K562 (cell line): ENCODE measurements around the gene NDUFAF4. TPM values are rescaled to one million over a fixed set of nuclear protein-coding genes. Genes with fewer than 3 reads are reported as not detected.
A peak's percentile ranks its signal among the peaks of the same experiment; 100 is the strongest.

Experiments used
- CTCF ChIP-seq, 3 experiments: IDR thresholded peaks in 2 of 3; conservative IDR thresholded peaks in 1 of 3; 2 replicates each; pipeline ENCODE4 v1.5.1; 2011 to 2012; ENCODE audit warnings: low read length in 3 of 3, mild to moderate bottlenecking in 3 of 3, control low read depth in 2 of 3, improper control_type of control experiment in 1 of 3, inconsistent platforms in 1 of 3, low read depth in 1 of 3, mixed read lengths in 1 of 3, moderate library complexity in 1 of 3; ENCODE audit not compliant: insufficient read depth in 2 of 3
- E2F3 ChIP-seq: fragments of 250-450 bp; sonication (Bioruptor Pico); IDR thresholded peaks from 2 replicates; pipeline ENCODE4 v1.4.0; 2020; ENCODE audit warnings: mild to moderate bottlenecking
- ELK1 ChIP-seq: sonication (generic); formaldehyde crosslinking; IDR thresholded peaks from 2 replicates; pipeline ENCODE4 v1.8.1; 2022; ENCODE audit warnings: missing genetic modification reagents
- ESRRA ChIP-seq: fragments of 450-650 bp; IDR thresholded peaks from 2 replicates; pipeline ENCODE4 v1.6.1; 2014; ENCODE audit warnings: low read depth, mild to moderate bottlenecking, moderate library complexity, borderline replicate concordance
- FOXM1 ChIP-seq, 2 experiments: fragments of 450-650 bp in 1 of 2; sonication (generic) in 1 of 2; formaldehyde crosslinking in 1 of 2; IDR thresholded peaks; 2 replicates each; pipeline versions ENCODE4 v1.6.1 to v1.9.0; 2017 to 2022; ENCODE audit warnings: low read depth in 2 of 2, mild to moderate bottlenecking in 2 of 2, missing genetic modification reagents in 1 of 2, moderate library complexity in 1 of 2
- GTF3C2 ChIP-seq: IDR thresholded peaks from 3 replicates; pipeline ENCODE4 v1.6.1; 2011; ENCODE audit warnings: borderline replicate concordance, mild to moderate bottlenecking, moderate library complexity; ENCODE audit not compliant: insufficient read length; ENCODE audit errors: extremely low read depth
- L3MBTL2 ChIP-seq: fragments of 450-650 bp; IDR thresholded peaks from 2 replicates; pipeline ENCODE4 v1.6.1; 2016; ENCODE audit warnings: mild to moderate bottlenecking, moderate library complexity
- LEF1 ChIP-seq: fragments of 450-650 bp; IDR thresholded peaks from 2 replicates; pipeline ENCODE4 v1.6.1; 2016; ENCODE audit warnings: mild to moderate bottlenecking
- MCM5 ChIP-seq: fragments of 450-650 bp; IDR thresholded peaks from 2 replicates; pipeline ENCODE4 v1.6.1; 2016; ENCODE audit warnings: low read depth
- NCOA4 ChIP-seq: fragments of 450-650 bp; IDR thresholded peaks from 2 replicates; pipeline ENCODE4 v1.6.1; 2018; ENCODE audit warnings: mild to moderate bottlenecking; ENCODE audit not compliant: partially characterized antibody
- NELFE ChIP-seq: IDR thresholded peaks from 2 replicates; pipeline ENCODE4 v1.6.1; 2011; ENCODE audit warnings: mild to moderate bottlenecking; ENCODE audit not compliant: insufficient read depth, insufficient read length
- NFIC ChIP-seq: fragments of 450-650 bp; IDR thresholded peaks from 2 replicates; pipeline ENCODE4 v1.6.1; 2017; ENCODE audit warnings: mild to moderate bottlenecking, inconsistent platforms
- NR2F6 ChIP-seq: fragments of 450-650 bp; formaldehyde crosslinking; IDR thresholded peaks from 2 replicates; pipeline ENCODE4 v1.4.0; 2020; ENCODE audit warnings: mild to moderate bottlenecking
- SMC3 ChIP-seq: conservative IDR thresholded peaks from 2 replicates; pipeline ENCODE4 v1.6.1; 2011; ENCODE audit warnings: low read depth, low read length, improper control_type of control experiment; ENCODE audit not compliant: insufficient read depth
- SP1 ChIP-seq: sonication (generic); formaldehyde crosslinking; IDR thresholded peaks from 2 replicates; pipeline ENCODE4 v1.8.1; 2022; ENCODE audit warnings: mild to moderate bottlenecking, missing genetic modification reagents
- TCF7 ChIP-seq: sonication (generic); IDR thresholded peaks from 2 replicates; pipeline ENCODE4 v1.6.1; 2016; ENCODE audit warnings: antibody characterized with exemption, borderline replicate concordance
- ZNF277 ChIP-seq: fragments of 250-450 bp; sonication (Bioruptor Pico); IDR thresholded peaks from 2 replicates; pipeline ENCODE4 v1.8.0; 2022; ENCODE audit warnings: inconsistent platforms, mild to moderate bottlenecking, moderate library complexity, borderline replicate concordance
- ZNF511 ChIP-seq: sonication (generic); formaldehyde crosslinking; IDR thresholded peaks from 2 replicates; pipeline ENCODE4 v1.8.0; 2022; ENCODE audit warnings: mild to moderate bottlenecking, missing genetic modification reagents
- ZNF644 ChIP-seq: fragments of 200-800 bp; sonication (Bioruptor generic); IDR thresholded peaks from 2 replicates; pipeline ENCODE4 v1.6.1; 2016; ENCODE audit warnings: low read depth, missing genetic modification characterization, missing compliant biosample characterization
- ZNF707 ChIP-seq: fragments of 250-450 bp; sonication (Bioruptor Pico); conservative IDR thresholded peaks from 2 replicates; pipeline ENCODE4 v1.8.0; 2022; ENCODE audit warnings: inconsistent platforms, mild to moderate bottlenecking, moderate library complexity
- ZNF780A ChIP-seq: fragments of 250-450 bp; sonication (Bioruptor Pico); IDR thresholded peaks from 2 replicates; pipeline ENCODE4 v1.5.0; 2021; ENCODE audit warnings: mild to moderate bottlenecking
- polyA plus RNA-seq, 8 experiments: library from polyadenylated mRNA; depleted of rRNA in 4 of 8; stranded (reverse) in 5 of 8; unstranded in 3 of 8; fragments of >200 nt; fragmentation: Nextera tagmentation in 2 of 8; fragmentation: Illumina TruSeq in 1 of 8; extraction: Ambion mirVana in 2 of 8; extraction: Trizol in 1 of 8; gene quantifications; 2 replicates each; pipeline versions ENCODE4 v1.2.1 to v1.2.3, GENCODE V29; 2011 to 2014; ENCODE audit warnings: inconsistent platforms in 1 of 8, missing spikeins in 1 of 8
- total RNA-seq, 7 experiments: library from RNA; depleted of rRNA in 6 of 7; stranded (reverse); fragments of >200 nt in 6 of 7; fragmentation: Illumina TruSeq in 2 of 7; extraction: Trizol in 2 of 7; gene quantifications; 2 replicates each; pipeline versions ENCODE4 v1.2.1 to v1.2.3, GENCODE V29; 2011 to 2021; ENCODE audit warnings: low replicate concordance in 1 of 7

Gene NDUFAF4
- total and polyA plus RNA-seq, 9 of the 15 experiments (the other 6 are each of a cell fraction or from before 2014, with no cell fraction given) = 45.0 to 418 (median 136) TPM

- no peak for TF ChIP-seq E2F3 (CRISPR knock-in tag)
- no peak for TF ChIP-seq ZNF780A (CRISPR knock-in tag)
- no peak for TF ChIP-seq FOXM1 (IDR thresholded peaks at IDR 0.05; ENCODE audit: low read depth)
- no peak for TF ChIP-seq FOXM1 (CRISPR knock-in tag; IDR thresholded peaks at IDR 0.05; ENCODE audit: low read depth)
- no peak for TF ChIP-seq ZNF707
- peak; percentile 62 for TF ChIP-seq LEF1
- no peak for TF ChIP-seq CTCF (IDR thresholded peaks at IDR 0.05 in 2 of 3, conservative IDR thresholded peaks at IDR 0.05 in 1 of 3; ENCODE audit: insufficient read depth in 2 of 3, low read depth in 1 of 3, low read length in 3 of 3)
- TF ChIP-seq NCOA4 = no peak
- no peak for TF ChIP-seq ZNF277
- TF ChIP-seq SMC3 = no peak
- no peak for TF ChIP-seq MCM5
- no peak for TF ChIP-seq ZNF644
- no peak for TF ChIP-seq GTF3C2
- TF ChIP-seq L3MBTL2 = peak; percentile 94
- no peak for TF ChIP-seq SP1 (CRISPR knock-in tag)
- no peak for TF ChIP-seq TCF7
- no peak for TF ChIP-seq ZNF511 (CRISPR knock-in tag)
- no peak for TF ChIP-seq NELFE
- no peak for TF ChIP-seq NR2F6 (CRISPR knock-in tag)
- no peak for TF ChIP-seq ELK1
- TF ChIP-seq NFIC = peak; percentile 65
- peak; percentile 62; the same call in 1 of the 2 replicates for TF ChIP-seq ESRRA
Measured at GRCh38 chr6:96926425-96926824, 28.7 kb upstream of the NDUFAF4 start (continued).
